Measurements from ENCODE around the gene PSMD1. TPM values are rescaled to one million over a fixed set of nuclear protein-coding genes. Genes with fewer than 3 reads are reported as not detected.

The PSMD1 gene
- total RNA-seq, result 10 to 100 TPM; 64.2 to 66.8 TPM

DNA sequence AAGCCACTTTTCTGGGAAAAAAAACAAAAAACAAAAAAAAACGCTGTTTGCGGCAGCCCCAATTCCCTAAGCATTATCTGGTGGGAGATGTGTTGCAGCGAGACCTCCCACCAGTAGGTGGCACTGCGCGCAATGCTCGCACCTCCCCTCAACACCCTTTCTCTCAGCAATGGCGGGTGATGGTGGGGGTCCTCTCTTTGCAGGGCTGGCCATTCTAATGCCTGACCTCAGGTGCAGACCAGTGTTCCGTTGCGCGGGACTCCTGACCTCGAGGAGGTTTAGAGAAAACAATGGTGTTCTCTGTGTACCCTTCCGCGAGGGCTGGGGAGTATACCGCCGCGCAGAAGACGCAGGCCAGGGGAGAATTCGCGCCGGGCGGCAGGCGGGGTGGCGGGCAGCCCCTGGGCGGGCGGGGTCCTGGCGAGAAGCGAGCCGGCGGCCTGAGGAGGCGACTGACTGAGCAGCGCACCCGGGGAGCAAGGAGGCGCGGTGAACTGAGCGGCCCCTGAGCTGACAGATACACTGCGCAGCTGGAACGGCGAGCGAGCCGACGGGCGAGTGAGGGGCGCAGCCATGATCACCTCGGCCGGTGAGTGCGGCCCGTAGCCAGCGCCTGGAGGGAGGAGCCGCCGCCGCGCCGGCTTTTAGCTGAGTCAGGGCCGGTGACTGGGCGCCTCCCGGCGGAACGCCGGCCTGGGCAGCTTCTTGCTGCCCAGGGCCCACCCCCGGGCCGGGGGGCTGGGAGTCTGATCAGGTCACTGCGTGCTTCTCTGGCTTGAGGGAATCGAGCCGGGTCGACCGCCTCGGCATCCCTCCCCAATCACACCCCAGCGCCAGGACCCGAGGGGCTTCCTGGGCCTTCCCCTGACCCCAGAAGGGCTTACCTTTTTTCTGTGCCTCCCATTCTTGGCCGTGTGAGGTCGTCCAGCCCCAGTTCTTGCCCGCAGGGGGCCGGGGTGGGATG is at the start of gene PSMD1:
TSS of gene PSMD1 (plus strand) at position 415 of the 964 bp plus-strand sequence. CDS start at position 574, 159 bp downstream.
- DNase-seq (peak; percentile 95), ATAC-seq (replicated peaks in 1 of 2) (peak; percentile 85 to 89)
- H3K4me1 Mint-ChIP-seq (ENCODE audit: low read depth), result peaks cover 63% of the 10 kb centered on the region
- peaks cover 11% of the 10 kb centered on the region for H3K27me3 Mint-ChIP-seq (ENCODE audit: low read depth)
- peak within 1 kb of the TSS; percentile 96 to 98 for H3K4me3 Mint-ChIP-seq
- H3K36me3 Mint-ChIP-seq (ENCODE audit: insufficient read depth in 2 of 2), result peaks cover 0 to 4% of the 10 kb centered on the region in 2 donors
- no peaks in the 10 kb centered on the region for H3K9me3 Mint-ChIP-seq
- H3K27ac Mint-ChIP-seq, result peak within 1 kb of the TSS; percentile 100

DNA sequence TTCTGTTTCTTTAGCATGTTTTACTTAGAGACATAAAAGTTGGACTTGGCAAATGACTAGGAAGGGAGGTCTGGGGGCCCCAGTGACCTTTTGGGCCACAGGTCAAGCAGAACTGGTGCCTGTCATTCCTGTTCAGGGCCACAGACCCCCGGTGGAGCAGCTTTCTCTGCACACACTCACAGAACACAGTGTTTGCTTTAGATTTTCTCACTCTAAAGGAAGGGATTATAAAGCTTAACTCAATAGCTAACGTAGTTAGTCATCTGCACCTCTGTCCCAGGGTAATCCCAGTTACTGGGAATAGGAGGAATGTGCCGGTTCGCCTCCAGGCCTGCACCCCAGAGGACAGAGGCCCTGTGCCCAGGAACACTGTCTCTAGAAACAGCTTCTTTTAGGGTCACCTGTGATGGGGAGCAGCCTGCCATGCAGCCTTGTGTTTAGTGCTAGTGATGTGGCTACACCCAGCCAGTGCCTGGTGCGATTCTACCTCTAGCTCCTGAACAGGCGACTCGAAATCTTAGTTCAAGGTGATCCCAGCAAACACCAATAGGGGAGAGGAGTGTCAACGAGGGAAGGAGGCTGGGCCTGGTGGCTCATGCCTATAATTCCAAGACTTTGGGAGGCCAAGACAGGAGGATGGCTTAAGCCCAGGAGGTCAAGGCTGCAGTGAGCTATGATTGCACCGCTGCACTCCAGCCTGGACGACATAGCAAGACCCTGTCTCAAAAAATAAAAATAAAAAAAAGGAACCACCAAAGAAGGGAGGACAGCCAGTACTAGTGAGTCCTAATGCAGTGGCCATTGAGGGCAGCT is 49.2 kb upstream of the PSMD1 start:
- ATAC-seq (replicated peaks in 1 of 2) (no peak), DNase-seq (no peak)
- Mint-ChIP-seq H3K9me3 (peaks cover 9% of the 10 kb centered on the region in 2 donors), H3K27ac (no peak overlapping the region), H3K36me3 (ENCODE audit: insufficient read depth in 2 of 2) (peaks cover 9 to 12% of the 10 kb centered on the region in 2 donors), H3K27me3 (ENCODE audit: low read depth) (peaks cover 25% of the 10 kb centered on the region), H3K4me3 (no peak overlapping the region), H3K4me1 (ENCODE audit: low read depth) (no peaks in the 10 kb centered on the region)

DNA sequence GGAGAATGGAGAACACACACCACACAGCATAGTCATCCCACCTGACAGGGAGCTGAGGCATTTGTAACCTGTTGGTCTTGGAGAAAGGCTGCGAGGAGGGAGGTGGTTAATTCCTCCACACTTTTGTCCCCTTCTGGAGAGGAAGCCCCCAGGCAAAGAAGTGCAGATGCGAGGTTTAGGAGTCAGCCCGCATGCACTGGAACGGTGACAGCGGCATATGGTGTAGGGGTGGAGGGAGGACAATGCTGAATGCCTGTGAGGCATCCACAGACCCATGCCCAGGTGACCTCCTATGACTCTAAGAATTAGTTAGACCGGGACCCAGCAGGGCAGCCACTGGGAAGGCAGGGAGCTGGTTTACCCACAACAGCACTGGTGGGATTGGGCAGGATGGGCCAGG is 48.5 kb upstream of the PSMD1 start:
- Mint-ChIP-seq H3K36me3 (ENCODE audit: insufficient read depth in 2 of 2) (peaks cover 9 to 12% of the 10 kb centered on the region in 2 donors), H3K9me3 (peaks cover 9% of the 10 kb centered on the region in 2 donors), H3K27ac (no peak overlapping the region), H3K4me1 (ENCODE audit: low read depth) (no peaks in the 10 kb centered on the region), H3K4me3 (no peak overlapping the region), H3K27me3 (ENCODE audit: low read depth) (peaks cover 29% of the 10 kb centered on the region)
- ATAC-seq (replicated peaks in 1 of 2), result no peak
- DNase-seq, result no peak

DNA sequence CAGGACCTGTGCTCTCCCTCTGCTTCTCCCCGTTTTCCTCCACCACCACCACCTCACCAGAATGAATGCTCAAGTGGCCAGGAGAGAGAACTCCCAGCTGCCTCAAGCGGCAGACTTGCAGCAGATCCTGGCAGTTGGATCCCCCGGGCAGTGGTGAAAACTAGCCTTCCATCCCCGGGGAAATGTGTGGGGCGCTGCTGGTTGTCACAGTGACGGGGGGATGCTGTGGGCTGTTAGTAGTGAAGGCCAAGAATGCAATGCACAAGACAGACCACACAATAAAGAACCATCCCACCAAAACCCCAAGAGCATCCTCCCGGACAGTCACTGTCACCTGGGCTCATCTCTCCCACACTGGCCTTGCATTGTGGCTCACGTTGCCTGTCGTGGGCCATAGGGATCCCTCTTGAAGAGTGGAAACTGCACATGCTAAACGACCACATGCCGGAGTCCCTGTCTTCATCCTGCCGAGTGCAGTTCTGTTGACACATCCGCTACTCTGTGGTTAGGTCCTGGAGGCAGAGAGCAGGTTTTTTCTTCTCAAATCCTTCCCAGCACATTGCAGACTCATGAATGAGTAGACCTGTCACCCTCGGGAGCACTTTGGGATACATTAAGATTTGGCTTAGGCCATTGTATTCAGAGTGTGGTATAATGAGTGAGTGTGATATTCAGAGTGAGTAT is 47.3 kb upstream of the PSMD1 start:
- no peak for ATAC-seq (replicated peaks in 1 of 2)
- no peak overlapping the region for H3K4me3 Mint-ChIP-seq
- no peak for DNase-seq

DNA sequence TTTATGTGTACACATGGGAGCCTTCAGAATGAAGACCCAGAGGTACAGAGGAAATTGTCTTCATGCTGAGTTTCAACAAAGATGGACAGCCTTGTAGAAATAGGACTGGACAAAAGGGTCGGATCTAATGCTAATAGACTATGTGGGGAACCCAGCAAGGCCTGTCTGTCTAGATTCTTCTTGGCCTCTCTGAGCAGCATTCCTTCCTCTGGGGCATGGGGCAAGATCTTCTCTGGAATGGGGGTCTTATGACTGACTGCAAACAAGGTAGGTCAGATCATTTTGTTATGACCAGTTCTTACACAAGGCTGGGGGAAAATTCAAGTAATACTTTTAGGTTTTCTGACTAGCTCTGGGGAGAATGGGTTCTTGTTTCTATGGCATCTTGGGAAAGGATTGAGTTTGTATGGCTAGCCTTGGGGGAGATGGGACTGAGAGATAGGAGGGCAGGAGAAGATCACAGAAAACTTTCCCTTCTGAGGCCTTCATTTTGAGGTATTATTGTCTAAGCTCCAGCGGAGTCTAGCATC is 46.4 kb upstream of the PSMD1 start:
- H3K27ac Mint-ChIP-seq, result no peak overlapping the region
- no peak for DNase-seq
- no peaks in the 10 kb centered on the region for H3K4me1 Mint-ChIP-seq (ENCODE audit: low read depth)
- no peak for ATAC-seq (replicated peaks in 1 of 2)
- H3K36me3 Mint-ChIP-seq (ENCODE audit: insufficient read depth in 2 of 2), result peaks cover 3% of the 10 kb centered on the region in 2 donors
- H3K27me3 Mint-ChIP-seq (ENCODE audit: low read depth), result peaks cover 34% of the 10 kb centered on the region
- peaks cover 3% of the 10 kb centered on the region in 2 donors for H3K9me3 Mint-ChIP-seq
- H3K4me3 Mint-ChIP-seq, result no peak overlapping the region

More for the DNA sequence above, 47.3 kb upstream of the PSMD1 start:
- Mint-ChIP-seq H3K4me1 (ENCODE audit: low read depth) (no peaks in the 10 kb centered on the region), H3K36me3 (ENCODE audit: insufficient read depth in 2 of 2) (peaks cover 9% of the 10 kb centered on the region in 2 donors), H3K9me3 (peaks cover 8 to 9% of the 10 kb centered on the region in 2 donors), H3K27ac (no peak overlapping the region), H3K27me3 (ENCODE audit: low read depth) (peaks cover 34% of the 10 kb centered on the region)

DNA sequence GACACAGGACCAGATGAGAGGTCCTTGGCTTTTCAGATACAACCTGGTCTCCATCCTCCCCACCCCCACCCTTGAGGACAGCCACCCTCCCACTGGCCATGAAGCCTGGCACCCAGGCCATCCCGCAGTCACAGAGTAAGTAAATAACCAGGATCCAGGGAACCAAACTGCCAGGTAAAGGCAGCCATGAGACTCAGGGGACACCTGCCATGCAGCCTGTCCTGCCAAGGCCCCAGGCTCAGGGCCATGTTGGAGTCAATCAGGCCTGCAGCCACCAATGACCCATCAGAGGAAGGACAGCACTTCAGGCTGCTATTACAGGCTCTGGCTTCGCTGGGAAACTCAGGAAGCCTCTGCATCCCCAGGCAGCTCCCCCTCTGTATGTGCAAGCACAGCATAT is 45.1 kb upstream of the PSMD1 start:
- H3K27ac Mint-ChIP-seq, result no peak overlapping the region
- H3K27me3 Mint-ChIP-seq (ENCODE audit: low read depth), result peaks cover 35% of the 10 kb centered on the region
- no peaks in the 10 kb centered on the region for H3K4me1 Mint-ChIP-seq (ENCODE audit: low read depth)
- DNase-seq (no peak), ATAC-seq (replicated peaks in 1 of 2) (no peak)
- no peak overlapping the region for H3K4me3 Mint-ChIP-seq
- no peaks in the 10 kb centered on the region for H3K9me3 Mint-ChIP-seq
- H3K36me3 Mint-ChIP-seq (ENCODE audit: insufficient read depth in 2 of 2), result no peaks in the 10 kb centered on the region

DNA sequence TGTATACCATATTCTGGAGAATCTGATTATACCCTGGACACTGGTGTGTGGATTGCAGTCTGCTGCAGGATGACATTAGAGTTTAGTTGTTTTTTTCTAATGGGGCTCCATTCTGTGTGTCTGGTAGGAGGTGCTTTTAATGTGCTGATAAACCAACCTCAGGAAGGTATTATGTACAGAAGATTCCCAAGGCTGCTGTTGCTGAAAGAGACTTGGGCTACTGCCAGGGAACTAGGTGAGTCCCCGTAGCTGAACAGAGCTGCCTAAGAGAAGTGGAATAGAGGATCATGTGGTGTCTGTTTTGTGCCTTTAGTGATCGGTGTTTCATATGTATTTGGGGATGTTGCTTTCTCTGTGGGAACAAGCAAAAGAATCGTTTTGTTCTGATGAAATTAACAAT is 44.2 kb upstream of the PSMD1 start:
- Mint-ChIP-seq H3K36me3 (ENCODE audit: insufficient read depth in 2 of 2) (no peaks in the 10 kb centered on the region), H3K4me1 (ENCODE audit: low read depth) (no peaks in the 10 kb centered on the region), H3K4me3 (no peak overlapping the region), H3K27ac (no peak overlapping the region), H3K9me3 (no peaks in the 10 kb centered on the region), H3K27me3 (ENCODE audit: low read depth) (peaks cover 40% of the 10 kb centered on the region)
- ATAC-seq (replicated peaks in 1 of 2) (no peak), DNase-seq (no peak)

DNA sequence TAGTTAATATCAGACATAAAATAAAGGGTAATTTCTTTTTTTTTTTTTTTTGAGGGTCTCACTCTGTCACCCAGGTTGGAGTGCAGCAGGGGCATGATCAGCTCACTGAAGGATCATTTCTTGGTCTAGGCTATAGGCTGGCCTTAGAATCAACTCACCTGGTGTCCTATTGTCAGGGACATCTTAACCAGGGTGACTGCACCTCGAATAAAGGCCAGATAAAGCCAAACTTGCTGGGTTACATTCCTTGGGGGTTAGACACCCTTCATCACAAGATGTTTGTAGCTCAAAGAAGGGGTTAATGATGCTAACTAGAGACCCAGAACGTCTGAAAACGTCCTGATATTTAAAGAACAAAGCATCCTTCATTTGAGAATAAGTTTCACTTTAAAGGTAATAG is 42.8 kb upstream of the PSMD1 start:
- H3K4me3 Mint-ChIP-seq, result no peak overlapping the region
- no peak for ATAC-seq (replicated peaks in 1 of 2)
- no peaks in the 10 kb centered on the region for H3K36me3 Mint-ChIP-seq (ENCODE audit: insufficient read depth in 2 of 2)
- no peak overlapping the region for H3K27ac Mint-ChIP-seq
- DNase-seq, result no peak
- H3K27me3 Mint-ChIP-seq (ENCODE audit: low read depth), result peaks cover 34% of the 10 kb centered on the region
- no peaks in the 10 kb centered on the region for H3K9me3 Mint-ChIP-seq
- H3K4me1 Mint-ChIP-seq (ENCODE audit: low read depth), result no peaks in the 10 kb centered on the region

DNA sequence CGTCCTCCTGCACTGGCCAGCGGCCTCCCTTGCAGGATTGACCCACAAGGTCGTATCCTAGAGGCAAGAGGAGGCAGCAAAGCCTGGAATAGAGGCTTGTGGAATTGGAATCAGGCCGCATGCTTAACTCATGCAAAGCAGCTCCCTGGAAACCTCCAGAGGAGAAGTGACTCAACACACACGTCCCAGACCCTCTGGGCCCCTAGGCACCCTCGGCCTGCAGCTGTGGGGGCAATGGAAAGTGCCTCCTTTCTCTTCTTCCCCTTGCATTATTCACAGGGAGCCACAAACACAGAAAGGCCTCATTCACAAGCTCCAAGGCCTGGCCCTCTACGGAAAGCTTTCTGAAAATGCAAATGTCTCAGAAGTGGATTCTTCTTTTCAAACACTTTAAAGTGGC is 41.2 kb upstream of the PSMD1 start:
- Mint-ChIP-seq H3K36me3 (ENCODE audit: insufficient read depth in 2 of 2) (no peaks in the 10 kb centered on the region), H3K9me3 (no peaks in the 10 kb centered on the region), H3K27me3 (ENCODE audit: low read depth) (peaks cover 36% of the 10 kb centered on the region), H3K4me1 (ENCODE audit: low read depth) (no peaks in the 10 kb centered on the region), H3K27ac (no peak overlapping the region), H3K4me3 (no peak overlapping the region)
- DNase-seq, result no peak
- ATAC-seq (replicated peaks in 1 of 2), result no peak

DNA sequence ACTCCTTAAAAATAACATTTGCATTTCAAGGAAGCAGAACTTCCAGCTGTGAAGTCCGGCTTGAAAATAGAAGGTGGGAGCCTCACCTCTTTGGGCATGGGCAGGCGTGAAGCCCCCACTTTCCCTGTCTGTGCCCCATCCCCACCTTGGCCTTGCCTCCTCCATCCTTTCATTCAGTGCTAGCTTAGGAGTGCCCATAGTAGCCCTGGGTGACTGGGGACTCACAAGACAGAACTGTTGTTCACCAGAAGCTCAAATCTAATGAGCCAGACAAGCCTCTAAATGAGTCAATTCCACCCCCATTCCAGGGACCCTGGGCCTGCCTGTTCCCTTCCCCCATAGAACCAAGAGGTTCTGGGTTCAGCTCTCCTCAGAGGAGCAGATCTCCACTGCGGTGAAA is 40.7 kb upstream of the PSMD1 start:
- H3K9me3 Mint-ChIP-seq, result no peaks in the 10 kb centered on the region
- H3K27me3 Mint-ChIP-seq (ENCODE audit: low read depth), result peaks cover 33% of the 10 kb centered on the region
- H3K4me1 Mint-ChIP-seq (ENCODE audit: low read depth), result no peaks in the 10 kb centered on the region
- DNase-seq (no peak), ATAC-seq (replicated peaks in 1 of 2) (no peak)
- no peak overlapping the region for H3K4me3 Mint-ChIP-seq
- no peak overlapping the region for H3K27ac Mint-ChIP-seq
- no peaks in the 10 kb centered on the region for H3K36me3 Mint-ChIP-seq (ENCODE audit: insufficient read depth in 2 of 2)

DNA sequence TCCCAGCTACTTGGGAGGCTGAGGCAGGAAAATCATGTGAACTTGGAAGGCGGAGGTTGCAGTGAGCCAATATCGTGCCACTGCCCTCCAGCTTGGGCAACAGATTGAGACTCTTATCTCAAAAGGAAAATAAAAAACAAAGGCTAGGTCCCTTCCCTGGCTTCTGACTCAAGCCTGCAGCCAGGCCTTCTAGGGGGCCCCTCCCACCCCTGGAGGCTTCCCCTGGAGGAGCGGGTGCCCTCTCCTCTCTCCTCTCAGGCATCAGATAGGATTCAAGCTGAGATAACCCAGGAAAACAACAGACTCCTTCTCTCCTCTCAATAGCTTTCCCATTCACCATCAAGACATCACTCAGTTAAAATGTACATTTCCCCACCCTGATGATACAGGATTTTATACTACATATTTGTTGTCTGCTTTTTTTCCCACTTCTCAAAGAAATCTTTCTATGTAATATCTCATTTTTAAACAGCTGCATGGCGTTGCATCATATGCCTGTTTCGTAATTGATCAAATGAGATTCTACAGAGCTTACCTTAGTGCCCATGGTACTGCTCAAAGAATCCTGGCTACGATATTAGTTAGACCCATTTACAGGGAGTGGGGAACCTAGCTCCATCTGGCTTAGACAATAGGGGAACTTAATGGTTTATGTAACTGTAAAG is 40.0 kb upstream of the PSMD1 start:
- H3K9me3 Mint-ChIP-seq, result no peaks in the 10 kb centered on the region
- no peak overlapping the region for H3K4me3 Mint-ChIP-seq
- H3K36me3 Mint-ChIP-seq (ENCODE audit: insufficient read depth in 2 of 2), result no peaks in the 10 kb centered on the region
- H3K4me1 Mint-ChIP-seq (ENCODE audit: low read depth), result no peaks in the 10 kb centered on the region
- DNase-seq (no peak), ATAC-seq (replicated peaks in 1 of 2) (no peak)
- peaks cover 32% of the 10 kb centered on the region for H3K27me3 Mint-ChIP-seq (ENCODE audit: low read depth)
- no peak overlapping the region for H3K27ac Mint-ChIP-seq

DNA sequence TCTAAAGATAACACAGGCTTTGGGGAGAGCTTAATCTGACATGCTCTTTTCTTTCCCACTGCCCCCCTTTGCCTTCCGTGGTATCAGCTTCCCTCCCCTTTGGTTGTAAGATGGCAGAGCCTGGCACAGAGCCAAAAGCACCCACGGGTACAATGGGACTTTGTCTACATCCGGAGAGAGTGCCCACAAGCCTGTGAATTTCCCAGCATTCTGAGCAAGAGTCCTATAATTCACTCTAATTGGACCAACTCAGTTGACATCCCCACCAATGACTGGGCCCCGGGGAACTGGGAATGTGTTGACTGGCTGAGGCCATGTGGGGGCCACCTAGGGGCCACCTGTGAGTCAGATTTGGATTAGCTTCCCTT is 39.5 kb upstream of the PSMD1 start:
- H3K9me3 Mint-ChIP-seq, result no peaks in the 10 kb centered on the region
- H3K27me3 Mint-ChIP-seq (ENCODE audit: low read depth), result peaks cover 27% of the 10 kb centered on the region
- H3K4me3 Mint-ChIP-seq, result no peak overlapping the region
- no peak overlapping the region for H3K27ac Mint-ChIP-seq
- no peaks in the 10 kb centered on the region for H3K4me1 Mint-ChIP-seq (ENCODE audit: low read depth)
- H3K36me3 Mint-ChIP-seq (ENCODE audit: insufficient read depth in 2 of 2), result no peaks in the 10 kb centered on the region
- DNase-seq (no peak), ATAC-seq (replicated peaks in 1 of 2) (no peak)

Data from activated T-cell treated with anti-CD3 and anti-CD28 coated beads, Interleukin-2, amount 50 U/mL, for 72 hours (primary cell).